ENCODE data around the gene LSM2.

Gene LSM2

GRCh38 chr6:31778999-31779885 is 27.5 kb downstream of the LSM2 start:
- no peak for DNase-seq (ENCODE audit: insufficient read length, low spot score)

DNA sequence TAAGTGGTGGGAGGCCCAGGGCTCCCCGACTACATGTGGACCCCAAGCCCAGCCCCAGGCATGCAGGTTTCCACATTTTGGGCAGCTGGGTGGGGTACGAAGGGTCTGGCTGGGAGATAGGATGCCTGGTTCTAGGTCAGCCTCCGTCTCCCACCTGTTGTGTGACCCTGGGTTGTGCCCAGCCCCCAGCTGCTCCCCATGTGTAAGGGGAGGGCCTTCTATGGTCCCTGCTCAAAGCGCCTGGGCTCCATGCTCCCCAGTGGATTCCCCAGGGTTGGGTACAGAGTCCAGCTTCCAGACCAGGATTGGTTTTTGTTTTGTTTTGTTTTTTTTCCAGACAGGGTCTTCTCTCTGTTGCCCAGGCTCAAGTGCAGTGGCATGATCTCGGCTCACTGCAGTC is 28.6 kb downstream of the LSM2 start:
- no peak for DNase-seq (ENCODE audit: insufficient read length, low spot score)
- FAIRE-seq, result no peak

More at GRCh38 chr6:31778999-31779885, 27.5 kb downstream of the LSM2 start:
- no peak for FAIRE-seq

DNA sequence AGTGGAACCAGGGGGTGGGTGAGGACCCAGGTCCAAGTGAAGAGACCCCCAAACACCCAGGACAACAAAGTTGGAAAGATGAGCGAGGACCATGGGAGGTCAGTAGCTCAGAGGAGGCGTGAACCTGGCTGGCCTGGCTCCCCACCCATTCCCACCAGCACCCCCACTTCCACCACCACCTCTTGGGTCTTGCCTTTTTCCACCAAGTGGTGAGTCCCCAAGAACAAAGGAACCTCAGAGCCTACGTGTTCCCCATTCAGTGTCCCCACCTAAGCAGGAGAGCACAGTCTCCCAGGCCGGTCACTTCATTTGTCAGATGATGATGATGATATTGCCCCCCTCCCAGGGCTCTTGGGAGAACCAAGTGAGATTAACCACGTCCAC is 29.1 kb downstream of the LSM2 start:
- DNase-seq (ENCODE audit: insufficient read length, low spot score) (no peak), FAIRE-seq (no peak)

GRCh38 chr6:31776989-31777666 is 29.6 kb downstream of the LSM2 start, which contains the start of gene VWA7:
VWA7 (minus strand) TSS chr6:31777328; CDS start chr6:31776779, 549 bp downstream.
- FAIRE-seq, result peak; percentile 94

DNA sequence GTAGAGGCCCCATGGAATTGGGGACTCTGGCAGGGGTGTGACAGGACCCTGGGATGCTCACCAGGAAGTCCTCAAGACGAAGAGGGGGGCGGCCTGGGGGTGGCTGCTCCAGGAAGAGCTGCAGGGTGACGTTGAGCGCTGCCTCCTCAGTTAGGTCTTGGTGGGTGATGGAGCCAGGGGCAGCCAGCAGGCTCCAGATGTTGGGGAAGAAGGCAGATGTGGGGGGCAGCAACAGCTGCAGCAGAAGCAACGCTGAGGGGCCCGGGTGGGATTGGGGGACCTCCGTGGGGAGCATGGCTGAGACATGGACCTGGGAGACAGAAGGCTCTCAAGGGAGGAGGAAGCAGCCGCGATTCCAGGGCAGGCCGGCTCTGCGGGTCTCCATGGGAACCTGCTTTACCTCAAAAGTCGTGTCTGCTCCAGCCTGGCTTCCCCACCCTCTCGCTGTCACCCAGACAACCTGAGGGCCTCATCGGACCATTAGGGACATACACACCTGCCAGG is 30.2 kb downstream of the LSM2 start:
- DNase-seq (ENCODE audit: insufficient read length, low spot score), result no peak
- FAIRE-seq, result no peak

More at GRCh38 chr6:31776989-31777666, 29.6 kb downstream of the LSM2 start, which contains the start of gene VWA7:
- DNase-seq (ENCODE audit: insufficient read length, low spot score), result peak; percentile 85

- FAIRE-seq (no peak), DNase-seq (ENCODE audit: insufficient read length, low spot score) (no peak)
Measured at GRCh38 chr6:31775633-31776484, 30.9 kb downstream of the LSM2 start.

DNA sequence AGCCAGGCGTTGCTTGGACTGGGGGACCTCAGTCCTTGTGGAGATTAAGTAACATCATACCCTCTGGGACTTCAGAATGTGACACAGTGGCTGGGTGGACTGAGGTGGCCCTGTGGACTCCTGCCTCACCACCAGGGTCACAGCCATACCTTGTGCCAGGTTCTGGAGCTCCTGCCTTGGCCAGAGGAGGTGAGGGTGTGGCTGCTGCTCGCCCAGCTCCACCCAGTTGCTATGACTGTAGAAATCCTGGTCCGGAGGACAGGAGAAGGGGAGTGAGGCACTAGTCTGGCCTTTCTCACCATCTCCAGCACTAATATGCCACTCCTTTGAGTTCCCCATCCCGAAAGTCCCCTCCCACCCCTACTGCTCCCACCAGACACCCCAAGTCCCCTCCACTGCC is 31.6 kb downstream of the LSM2 start:
- no peak for DNase-seq (ENCODE audit: insufficient read length, low spot score)

DNA sequence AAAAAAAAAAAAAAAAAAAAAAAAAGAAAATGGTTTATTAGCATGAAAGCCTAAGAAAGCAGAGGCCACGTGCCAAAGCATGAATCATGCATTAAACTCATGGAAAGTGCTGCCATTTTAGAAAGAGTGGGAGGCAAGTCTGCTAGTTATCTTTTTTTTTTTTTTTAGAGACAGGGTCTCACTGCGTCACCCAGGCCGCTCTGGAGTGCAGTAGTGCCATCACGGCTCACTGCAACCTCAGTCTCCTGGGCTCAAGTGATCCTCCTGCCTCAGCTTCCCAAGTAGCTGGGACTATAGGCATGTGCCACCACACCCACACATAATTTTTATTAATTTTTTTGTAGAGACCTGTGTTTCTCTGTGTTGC is 34.8 kb downstream of the LSM2 start:
- FAIRE-seq (no peak), DNase-seq (ENCODE audit: insufficient read length, low spot score) (no peak)

More for the DNA sequence above, 31.6 kb downstream of the LSM2 start:
- no peak for FAIRE-seq

GRCh38 chr6:31770860-31771259 is 35.9 kb downstream of the LSM2 start:
- no peak for FAIRE-seq
- no peak for DNase-seq (ENCODE audit: insufficient read length, low spot score)

DNA sequence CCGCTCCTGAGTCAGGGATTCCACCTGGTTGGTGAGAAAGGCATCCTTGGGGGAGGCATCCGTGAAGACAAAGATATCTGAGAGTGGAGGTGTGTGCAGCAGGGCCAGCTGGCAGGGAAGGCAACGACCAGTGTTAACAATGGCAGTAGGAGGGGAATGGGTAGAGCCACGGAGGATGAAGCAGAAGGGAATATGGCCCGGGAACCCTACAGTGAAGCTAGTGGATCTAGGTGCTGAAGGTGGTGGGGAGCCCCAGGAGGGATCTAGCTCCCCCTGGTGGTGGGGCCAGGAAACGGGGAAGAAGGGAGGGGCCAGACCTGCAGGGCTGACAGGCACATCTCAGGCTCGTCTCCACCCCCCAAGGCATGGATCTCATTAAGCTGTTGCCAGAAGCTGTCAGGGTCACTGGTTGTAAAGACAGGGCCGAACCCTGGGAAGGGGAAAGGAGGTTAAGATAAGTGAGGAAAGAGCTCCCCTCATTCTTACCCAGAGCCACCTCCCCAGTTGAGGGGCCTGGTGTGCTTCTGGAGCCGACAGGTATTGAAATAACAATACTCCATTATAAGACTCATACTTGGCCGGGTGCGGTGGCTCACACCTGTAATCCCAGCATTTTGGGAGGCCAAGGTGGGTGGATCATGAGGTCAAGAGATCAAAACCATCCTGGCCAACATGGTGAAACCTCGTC is 36.9 kb downstream of the LSM2 start:
- DNase-seq (ENCODE audit: insufficient read length, low spot score), result peak; percentile 89

GRCh38 chr6:31768363-31769257 is 38.2 kb downstream of the LSM2 start:
- no peak for FAIRE-seq
- DNase-seq (ENCODE audit: insufficient read length, low spot score), result no peak

More for the DNA sequence above, 36.9 kb downstream of the LSM2 start:
- peak; percentile 55 for FAIRE-seq

DNA sequence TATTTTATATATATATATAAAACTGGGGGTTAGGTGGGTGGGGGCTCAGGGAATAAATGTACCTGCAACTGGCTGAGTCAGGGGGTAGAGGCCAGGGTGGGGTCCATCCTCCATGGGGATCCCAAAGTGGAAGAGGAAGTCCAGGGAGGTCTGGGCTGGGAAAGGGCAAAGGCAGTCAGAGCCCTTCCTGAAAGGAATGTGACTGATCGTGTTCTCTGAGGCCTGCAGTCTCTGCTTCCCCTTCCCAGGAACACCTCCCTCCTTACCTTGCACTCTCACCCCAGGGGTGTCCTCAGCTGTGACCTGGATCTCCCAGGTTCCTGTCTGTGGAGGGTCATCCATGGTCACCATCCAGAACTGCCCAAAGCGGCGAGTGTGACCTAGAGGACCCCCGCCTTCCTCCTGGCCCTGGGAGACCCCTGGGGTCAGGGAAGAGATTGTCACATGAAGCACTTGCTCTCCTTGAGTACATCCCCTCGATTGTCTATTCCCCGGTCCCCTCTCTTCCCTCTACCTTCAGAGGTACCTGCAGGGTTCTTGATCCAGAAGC is 39.6 kb downstream of the LSM2 start:
- no peak for DNase-seq (ENCODE audit: insufficient read length, low spot score)
- no peak for FAIRE-seq

DNA sequence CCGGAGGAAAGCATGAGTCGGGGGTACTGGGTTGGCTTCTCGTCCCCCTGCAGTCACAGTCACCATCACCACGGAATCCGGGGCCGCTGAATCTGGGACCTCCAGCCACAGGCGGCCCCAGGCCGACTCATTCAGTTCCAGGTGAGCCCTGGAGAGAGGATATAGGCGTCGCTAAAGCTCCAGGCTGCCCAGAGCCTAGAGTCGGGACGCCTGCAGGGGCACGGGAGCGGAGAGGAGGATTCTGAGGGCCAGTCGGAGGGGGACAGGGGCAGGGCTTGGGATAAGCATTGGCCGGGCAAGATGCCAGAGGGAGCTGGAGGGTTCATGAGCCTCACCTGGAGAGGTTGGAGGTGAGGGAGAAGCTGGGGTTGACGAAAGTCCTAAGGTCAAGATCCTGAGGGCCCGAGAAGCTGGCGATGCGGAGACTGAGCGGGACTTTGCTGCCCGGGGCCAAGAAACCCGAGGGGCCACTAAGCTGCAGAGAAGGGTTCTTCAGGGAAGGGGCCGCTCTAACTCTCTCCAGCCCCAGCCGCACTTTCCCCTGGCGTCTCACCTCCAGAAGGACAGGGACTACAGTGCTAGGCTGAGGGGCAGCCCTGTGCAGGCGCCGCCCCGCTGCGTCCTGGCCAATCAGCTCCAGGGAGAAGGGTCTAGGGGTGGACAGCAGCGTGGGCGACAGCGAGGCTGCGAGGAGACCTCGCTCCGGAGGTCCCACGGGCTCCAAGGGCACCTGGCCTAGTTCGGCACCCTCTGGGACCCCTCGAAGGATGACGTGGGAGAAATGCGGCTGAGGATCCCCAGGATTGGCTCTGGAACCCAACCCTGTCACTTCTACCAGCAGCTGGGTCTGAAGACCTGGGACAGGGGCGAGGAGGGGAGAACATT is 40.6 kb downstream of the LSM2 start:
- no peak for FAIRE-seq

DNA sequence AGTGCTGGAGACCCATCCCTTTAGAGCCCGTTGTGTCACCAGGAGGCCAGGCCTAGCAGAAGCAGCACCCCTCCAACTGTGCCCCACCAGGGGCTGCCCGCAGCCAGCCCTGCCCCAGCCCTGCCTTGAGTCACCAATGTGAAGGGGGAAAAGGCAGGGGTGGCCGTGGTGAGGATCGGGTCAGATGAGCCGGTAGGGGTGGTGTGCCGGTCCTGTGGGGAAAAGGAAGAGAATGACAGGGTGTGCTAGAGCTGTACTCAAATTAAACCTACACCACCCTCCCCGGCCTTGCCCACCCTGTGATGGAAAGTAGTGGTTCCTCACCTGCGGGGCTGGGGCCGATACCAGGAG is 41.2 kb downstream of the LSM2 start:
- FAIRE-seq, result no peak
- DNase-seq (ENCODE audit: insufficient read length, low spot score), result no peak

More for the DNA sequence above, 40.6 kb downstream of the LSM2 start:
- DNase-seq (ENCODE audit: insufficient read length, low spot score), result no peak

- DNase-seq (ENCODE audit: insufficient read length, low spot score), result no peak
- no peak for FAIRE-seq
Measured at GRCh38 chr6:31764198-31764597, 42.6 kb downstream of the LSM2 start.

- peak; percentile 32 for DNase-seq (ENCODE audit: insufficient read length, low spot score)
- FAIRE-seq, result peak; percentile 48
Measured at GRCh38 chr6:31763619-31763940, 43.2 kb downstream of the LSM2 start.

GRCh38 chr6:31762878-31763618 is 43.7 kb downstream of the LSM2 start:
- no peak for DNase-seq (ENCODE audit: insufficient read length, low spot score)
- FAIRE-seq, result no peak
